Body of pancreas (tissue), 4 donors: ENCODE results near the gene KIF17.

ENCODE experiments used
- CTCF ChIP-seq, 7 experiments: fragments of 450-650 bp in 4 of 7; fragments of 200-600 bp in 3 of 7; sonication (generic) in 3 of 7; IDR thresholded peaks; one replicate each; pipeline ENCODE4 v1.5.1; 2016 to 2019; ENCODE audit warnings: antibody characterized with exemption in 7 of 7
- POLR2A ChIP-seq, 3 donors: fragments of 450-650 bp; IDR thresholded peaks; one replicate each; pipeline ENCODE4 v1.6.1; 2016; ENCODE audit warnings: antibody characterized with exemption in 3 of 3, mild to moderate bottlenecking in 2 of 3

GRCh38 chr1:20716232-20716631, 1.6 kb downstream of the KIF17 start:
- no peak for TF ChIP-seq CTCF (IDR thresholded peaks at IDR 0.05)
- no peak for TF ChIP-seq POLR2A (IDR thresholded peaks at IDR 0.05)
